Measurements from ENCODE around the gene PIK3CG. TPM values are rescaled to one million over a fixed set of nuclear protein-coding genes. Genes with fewer than 3 reads are reported as not detected.

PIK3CG gene
- total and polyA plus RNA-seq, 10 of the 15 experiments (the other 5 are each of a cell fraction or from before 2014, with no cell fraction given), result 0.79 to 7.6 (median 5.2) TPM

- H2AFZ ChIP-seq (ENCODE audit: control insufficient read depth, low read depth, low read length), result no peak overlapping the region
- no peaks in the 10 kb centered on the region; the same call in 1 of the 3 replicates for H3K9me3 ChIP-seq (replicated peaks; ENCODE audit: control insufficient read depth, insufficient read depth, low read length)
- H3K9ac ChIP-seq (ENCODE audit: control insufficient read depth, insufficient read depth, low read length), result no peak overlapping the region
- DNase-seq (ENCODE audit: low read depth, low spot score) (no peak), FAIRE-seq (no peak), ATAC-seq (no peak)
- BruUV-seq (replicated peaks), result no TSS peak
- ChIA-PET CTCF (no interaction called here), RAD21 (ENCODE audit: unreplicated experiment) (no interaction called here), POLR2A (no interaction called here), SMC1A (ENCODE audit: uncharacterized antibody, unreplicated experiment) (no interaction called here)
- H3K27ac ChIP-seq (ENCODE audit: control insufficient read depth, insufficient read depth), result no peak overlapping the region
- intact Hi-C loops (cut with micrococcal nuclease; ENCODE audit: unreplicated experiment), result no loop called here
- in situ Hi-C loops (cut with MboI), result no loop called here
- WGBS (ENCODE audit: insufficient coverage, insufficient replicate concordance, low lambda C conversion rate, missing lambda C conversion rate), result 67% methylated on average over 7 of the region's 7 CpGs
- TF ChIP-seq EGR1 (IDR thresholded peaks at IDR 0.05; ENCODE audit: borderline replicate concordance in 1 of 2, low read depth in 2 of 2, low read length in 2 of 2), result no peak
- no peak for TF ChIP-seq MYB (IDR thresholded peaks at IDR 0.05; ENCODE audit: borderline replicate concordance, low read depth, low read length)
- no peak for TF ChIP-seq RCOR1 (conservative IDR thresholded peaks at IDR 0.05; ENCODE audit: low read depth, low read length)
- TF ChIP-seq EED (IDR thresholded peaks at IDR 0.05; ENCODE audit: low read depth), result no peak
- no peak for TF ChIP-seq ATF2 (IDR thresholded peaks at IDR 0.05; ENCODE audit: low read length)
- no peak for TF ChIP-seq ZNF592 (IDR thresholded peaks at IDR 0.05)
- TF ChIP-seq NFIC (IDR thresholded peaks at IDR 0.05; ENCODE audit: low read depth, low read length), result no peak
- no peak for TF ChIP-seq MEF2A (IDR thresholded peaks at IDR 0.05; ENCODE audit: insufficient read depth, low read depth, low read length)
- TF ChIP-seq EZH2 (IDR thresholded peaks at IDR 0.05; ENCODE audit: borderline replicate concordance, control insufficient read depth, low read depth, low read length), result no peak
- no peak for TF ChIP-seq CUX1 (IDR thresholded peaks at IDR 0.05; ENCODE audit: insufficient replicate concordance, low read depth, low read length)
- no peak for TF ChIP-seq ATF7 (IDR thresholded peaks at IDR 0.05; ENCODE audit: low read depth)
- TF ChIP-seq HDGF (IDR thresholded peaks at IDR 0.05), result no peak
- no peak for TF ChIP-seq JUNB (IDR thresholded peaks at IDR 0.05)
- no peak for TF ChIP-seq MXI1 (IDR thresholded peaks at IDR 0.05; ENCODE audit: low read depth, low read length)
- no peaks in the 10 kb centered on the region for H3K36me3 ChIP-seq (ENCODE audit: control insufficient read depth in 2 of 2, insufficient read depth in 2 of 2, low read length in 1 of 2)
- H3K79me2 ChIP-seq (ENCODE audit: control insufficient read depth, insufficient read depth, low read length), result no peaks in the 10 kb centered on the region
- no peaks in the 10 kb centered on the region for H3K27me3 ChIP-seq (replicated peaks in 1 of 2; ENCODE audit: control insufficient read depth in 2 of 2, insufficient read depth in 2 of 2, low read length in 1 of 2)
- no peak overlapping the region for H3K4me2 ChIP-seq (ENCODE audit: control insufficient read depth, insufficient read depth)
- no peaks in the 10 kb centered on the region for H4K20me1 ChIP-seq (ENCODE audit: control insufficient read depth, insufficient read depth)
- no peaks in the 10 kb centered on the region for H3K4me1 ChIP-seq (ENCODE audit: control insufficient read depth, insufficient read depth, low read length)
- no peak overlapping the region for H3K4me3 ChIP-seq
Measured at GRCh38 chr7:106829496-106829895, 35.6 kb upstream of the PIK3CG start.
